Liver (tissue), 9 donors: Measurements from ENCODE around the gene PALLD. TPM values are rescaled to one million over a fixed set of nuclear protein-coding genes. Genes with fewer than 3 reads are reported as not detected.

Source experiments
- DNase-seq: peaks from one replicate; pipeline ENCODE4 v3.0.0-alpha.2; 2017; ENCODE audit warnings: low spot score
- H3K27ac ChIP-seq, 2 donors: one replicate each; pipeline ENCODE4 v1.7.0; 2013; ENCODE audit warnings: inconsistent platforms in 2 of 2, low read length in 2 of 2, control low read depth in 1 of 2, low read depth in 1 of 2, mild to moderate bottlenecking in 1 of 2
- H3K27me3 ChIP-seq, 4 donors: one replicate each; pipeline versions ENCODE4 v1.6.1 to v1.7.0; 2013; ENCODE audit warnings: low read length in 3 of 4, inconsistent platforms in 1 of 4, mild to moderate bottlenecking in 1 of 4, moderate library complexity in 1 of 4; ENCODE audit not compliant: control insufficient read depth in 4 of 4, insufficient read depth in 4 of 4
- H3K36me3 ChIP-seq, 4 donors: one replicate each; pipeline versions ENCODE4 v1.6.1 to v1.7.0; 2013; ENCODE audit warnings: low read length in 3 of 4, mild to moderate bottlenecking in 3 of 4, low read depth in 1 of 4, moderate library complexity in 1 of 4; ENCODE audit not compliant: control insufficient read depth in 4 of 4, insufficient read depth in 3 of 4
- H3K4me1 ChIP-seq, 4 donors: one replicate each; pipeline versions ENCODE4 v1.6.1 to v1.7.0; 2013; ENCODE audit warnings: low read length in 3 of 4, mild to moderate bottlenecking in 3 of 4, moderate library complexity in 1 of 4; ENCODE audit not compliant: control insufficient read depth in 4 of 4, insufficient read depth in 4 of 4
- H3K4me3 ChIP-seq, 3 donors: one replicate each; pipeline versions ENCODE4 v1.6.1 to v1.7.0; 2013; ENCODE audit warnings: low read length in 3 of 3, control low read depth in 1 of 3, low read depth in 1 of 3, mild to moderate bottlenecking in 1 of 3
- H3K9ac ChIP-seq, 2 donors: one replicate each; pipeline ENCODE4 v1.7.0; 2013; ENCODE audit warnings: low read length in 2 of 2, mild to moderate bottlenecking in 2 of 2, moderate library complexity in 2 of 2, control low read depth in 1 of 2, low read depth in 1 of 2
- H3K9me3 ChIP-seq, 4 donors: one replicate each; pipeline versions ENCODE4 v1.6.1 to v1.7.0; 2013; ENCODE audit warnings: low read length in 3 of 4; ENCODE audit not compliant: control insufficient read depth in 4 of 4
- ATF3 ChIP-seq: IDR thresholded peaks from 2 replicates; pipeline ENCODE4 v1.6.1; 2016; ENCODE audit warnings: antibody characterized with exemption
- CTCF ChIP-seq: fragments of 150-350 bp; IDR thresholded peaks from 2 replicates; pipeline ENCODE4 v1.5.1; 2017; ENCODE audit warnings: improper control_type of control experiment, low read depth, low read length; ENCODE audit not compliant: missing input control
- EGR1 ChIP-seq, 2 donors: IDR thresholded peaks; 2 replicates each; pipeline ENCODE4 v1.6.1; 2016 to 2018; ENCODE audit warnings: antibody characterized with exemption in 2 of 2, low read depth in 2 of 2
- FOXA1 ChIP-seq: IDR thresholded peaks from 2 replicates; pipeline ENCODE4 v1.6.1; 2016; ENCODE audit warnings: antibody characterized with exemption
- FOXA2 ChIP-seq: IDR thresholded peaks from 2 replicates; pipeline ENCODE4 v1.6.1; 2016; ENCODE audit warnings: antibody characterized with exemption
- GABPA ChIP-seq, 2 donors: IDR thresholded peaks in 1 of 2; conservative IDR thresholded peaks in 1 of 2; 2 replicates each; pipeline ENCODE4 v1.6.1; 2016; ENCODE audit warnings: antibody characterized with exemption in 2 of 2, mild to moderate bottlenecking in 1 of 2, moderate library complexity in 1 of 2
- HNF4A ChIP-seq, 2 donors: conservative IDR thresholded peaks; 2 replicates each; pipeline ENCODE4 v1.6.1; 2016; ENCODE audit warnings: antibody characterized with exemption in 2 of 2, mild to moderate bottlenecking in 2 of 2
- HNF4G ChIP-seq: IDR thresholded peaks from 2 replicates; pipeline ENCODE4 v1.6.1; 2016; ENCODE audit warnings: antibody characterized with exemption
- JUND ChIP-seq, 2 donors: IDR thresholded peaks; 2 replicates each; pipeline ENCODE4 v1.6.1; 2016; ENCODE audit warnings: antibody characterized with exemption in 2 of 2
- MAX ChIP-seq: IDR thresholded peaks from 2 replicates; pipeline ENCODE4 v1.6.1; 2016; ENCODE audit warnings: antibody characterized with exemption
- NR2F2 ChIP-seq: IDR thresholded peaks from 2 replicates; pipeline ENCODE4 v1.6.1; 2016; ENCODE audit warnings: antibody characterized with exemption
- RAD21 ChIP-seq, 2 donors: IDR thresholded peaks; 2 replicates each; pipeline ENCODE4 v1.6.1; 2016; ENCODE audit warnings: antibody characterized with exemption in 2 of 2, mild to moderate bottlenecking in 2 of 2
- REST ChIP-seq: IDR thresholded peaks from 2 replicates; pipeline ENCODE4 v1.6.1; 2016; ENCODE audit warnings: antibody characterized with exemption, mild to moderate bottlenecking
- RXRA ChIP-seq, 2 donors: IDR thresholded peaks; 2 replicates each; pipeline ENCODE4 v1.6.1; 2017 to 2018; ENCODE audit warnings: antibody characterized with exemption in 2 of 2, mild to moderate bottlenecking in 1 of 2
- SP1 ChIP-seq: IDR thresholded peaks from 2 replicates; pipeline ENCODE4 v1.6.1; 2018; ENCODE audit warnings: antibody characterized with exemption, mild to moderate bottlenecking
- TAF1 ChIP-seq: conservative IDR thresholded peaks from 2 replicates; pipeline ENCODE4 v1.6.1; 2016; ENCODE audit warnings: antibody characterized with exemption, mild to moderate bottlenecking
- YY1 ChIP-seq: IDR thresholded peaks from 2 replicates; pipeline ENCODE4 v1.6.1; 2016; ENCODE audit warnings: antibody characterized with exemption, mild to moderate bottlenecking
- ZBTB33 ChIP-seq: IDR thresholded peaks from 2 replicates; pipeline ENCODE4 v1.6.1; 2016; ENCODE audit warnings: antibody characterized with exemption
- WGBS: extraction: QIAGEN DNeasy Blood & Tissue Kit; methylation state at CpG from one replicate; pipeline ENCODE4 v1.1.7; 2013; 5-methylcytosine and 5-hydroxymethylcytosine counted together
- polyA plus RNA-seq, 2 donors: library from polyadenylated mRNA; stranded (reverse) in 1 of 2; unstranded in 1 of 2; fragments of 200-250 nt in 1 of 2; fragments of >200 nt in 1 of 2; fragmentation: Nextera tagmentation in 1 of 2; extraction: Ambion mirVana in 1 of 2; gene quantifications; one replicate each; pipeline versions ENCODE4 v1.2.1 to v1.2.3, GENCODE V29; 2013 to 2015
- total RNA-seq, 2 donors: library from RNA; depleted of rRNA; stranded (reverse); fragments of >200 nt; gene quantifications; one replicate each; pipeline ENCODE4 v1.2.3, GENCODE V29; 2014
- donor health status: healthy.
- donor health status: healthy.
- donor health status: healthy.
- donor health status: healthy.
- donor health status: healthy.

PALLD gene
- total and polyA plus RNA-seq, 4 donors: 9.0 to 26.3 (median 14.7) TPM

- 50% methylated on average over 9 of the region's 9 CpGs for WGBS
- Histone ChIP-seq H3K4me1 (no peaks in the 10 kb centered on the region), H3K4me3 (no peak overlapping the region), H3K9ac (no peak overlapping the region), H3K36me3 (no peaks in the 10 kb centered on the region), H3K27me3 (no peaks in the 10 kb centered on the region), H3K9me3 (no peaks in the 10 kb centered on the region), H3K27ac (no peak overlapping the region)
- TF ChIP-seq ZBTB33 (no peak), RAD21 (IDR thresholded peaks at IDR 0.05) (no peak), CTCF (no peak), YY1 (no peak), FOXA2 (no peak), FOXA1 (no peak), SP1 (no peak), EGR1 (IDR thresholded peaks at IDR 0.05; ENCODE audit: low read depth in 2 of 2) (no peak), HNF4G (no peak), TAF1 (no peak), JUND (IDR thresholded peaks at IDR 0.05) (no peak), GABPA (IDR thresholded peaks at IDR 0.05 in 1 of 2, conservative IDR thresholded peaks at IDR 0.05 in 1 of 2) (no peak), ATF3 (no peak), MAX (no peak), REST (no peak), HNF4A (conservative IDR thresholded peaks at IDR 0.05) (no peak), NR2F2 (no peak), RXRA (IDR thresholded peaks at IDR 0.05) (no peak)
- no peak for DNase-seq
Observed at GRCh38 chr4:168569066-168569930, 72.4 kb downstream of the PALLD start.
